Measurements from ENCODE around the gene LPP.

Gene LPP

GRCh38 chr3:188341501-188341900, 187.5 kb downstream of the LPP start:
- DNase-seq: no peak

- DNase-seq: no peak
Observed at GRCh38 chr3:188342991-188343732, 189.2 kb downstream of the LPP start.

- DNase-seq: no peak
Observed at GRCh38 chr3:188343894-188344293, 189.9 kb downstream of the LPP start.

- DNase-seq: no peak
Observed at GRCh38 chr3:188345223-188345622, 191.3 kb downstream of the LPP start.

GRCh38 chr3:188348435-188349244, 194.7 kb downstream of the LPP start:
- no peak for DNase-seq

GRCh38 chr3:188349351-188349901, 195.5 kb downstream of the LPP start:
- DNase-seq: no peak

GRCh38 chr3:188349933-188350332, 196.0 kb downstream of the LPP start:
- no peak for DNase-seq

GRCh38 chr3:188350961-188351360, 197.0 kb downstream of the LPP start:
- no peak for DNase-seq

- no peak for DNase-seq
Observed at GRCh38 chr3:188351648-188352047, 197.7 kb downstream of the LPP start.

GRCh38 chr3:188352196-188352927, 198.4 kb downstream of the LPP start:
- no peak for DNase-seq

GRCh38 chr3:188353426-188353825, 199.5 kb downstream of the LPP start:
- no peak for DNase-seq

- no peak for DNase-seq
Observed at GRCh38 chr3:188358787-188359493, 205.0 kb downstream of the LPP start.

- DNase-seq: no peak
Observed at GRCh38 chr3:188360364-188360881, 206.5 kb downstream of the LPP start.

GRCh38 chr3:188361888-188362287, 207.9 kb downstream of the LPP start:
- no peak for DNase-seq

- DNase-seq: no peak
Observed at GRCh38 chr3:188362405-188362831, 208.5 kb downstream of the LPP start.

- no peak for DNase-seq
Observed at GRCh38 chr3:188365184-188365583, 211.2 kb downstream of the LPP start.

- no peak for DNase-seq
Observed at GRCh38 chr3:188365988-188366698, 212.2 kb downstream of the LPP start.

- DNase-seq: no peak
Observed at GRCh38 chr3:188367678-188368077, 213.7 kb downstream of the LPP start.

GRCh38 chr3:188369526-188369925, 215.6 kb downstream of the LPP start:
- no peak for DNase-seq

GRCh38 chr3:188370081-188370830, 216.3 kb downstream of the LPP start:
- no peak for DNase-seq

- no peak for DNase-seq
Observed at GRCh38 chr3:188378786-188379185, 224.8 kb downstream of the LPP start.
